ENCODE results near the gene ZSWIM4.
A peak's percentile ranks its signal among the peaks of the same experiment; 100 is the strongest.

ZSWIM4 gene

GRCh38 chr19:13839938-13840304 is 44.7 kb downstream of the ZSWIM4 start:
- H3K4me1 ChIP-seq (ENCODE audit: control insufficient read depth in 5 of 5, insufficient read depth in 5 of 5, low read length in 5 of 5), result peaks cover 4 to 75% (median 70%) of the 10 kb centered on the region in 5 donors
- H3K27ac ChIP-seq (ENCODE audit: low read depth, low read length), result peak overlapping the region; percentile 100
- no peaks in the 10 kb centered on the region for H3K9me3 ChIP-seq (ENCODE audit: control insufficient read depth in 5 of 5, low read length in 5 of 5)
- H3K4me3 ChIP-seq (ENCODE audit: low read depth in 1 of 5, low read length in 5 of 5), result peak overlapping the region; percentile 73 to 100 (median 98)
- H3K9ac ChIP-seq (ENCODE audit: low read length in 5 of 5), result peak overlapping the region; percentile 75 to 100 (median 95)
- H3K27me3 ChIP-seq (ENCODE audit: control insufficient read depth in 5 of 5, insufficient read depth in 4 of 5, low read length in 5 of 5), result no peaks in the 10 kb centered on the region
- peaks cover 0 to 50% (median 20%) of the 10 kb centered on the region in 5 donors for H3K36me3 ChIP-seq (ENCODE audit: control insufficient read depth in 5 of 5, insufficient read depth in 5 of 5, low read length in 5 of 5)

- Histone ChIP-seq H3K9me3 (ENCODE audit: control insufficient read depth in 5 of 5, low read length in 5 of 5) (no peaks in the 10 kb centered on the region), H3K4me1 (ENCODE audit: control insufficient read depth in 5 of 5, insufficient read depth in 5 of 5, low read length in 5 of 5) (peaks cover 4 to 75% (median 69%) of the 10 kb centered on the region in 5 donors), H3K9ac (ENCODE audit: low read length in 5 of 5) (peak overlapping the region; percentile 75 to 100 (median 95))
Observed at GRCh38 chr19:13840305-13841085, 45.3 kb downstream of the ZSWIM4 start.

DNA sequence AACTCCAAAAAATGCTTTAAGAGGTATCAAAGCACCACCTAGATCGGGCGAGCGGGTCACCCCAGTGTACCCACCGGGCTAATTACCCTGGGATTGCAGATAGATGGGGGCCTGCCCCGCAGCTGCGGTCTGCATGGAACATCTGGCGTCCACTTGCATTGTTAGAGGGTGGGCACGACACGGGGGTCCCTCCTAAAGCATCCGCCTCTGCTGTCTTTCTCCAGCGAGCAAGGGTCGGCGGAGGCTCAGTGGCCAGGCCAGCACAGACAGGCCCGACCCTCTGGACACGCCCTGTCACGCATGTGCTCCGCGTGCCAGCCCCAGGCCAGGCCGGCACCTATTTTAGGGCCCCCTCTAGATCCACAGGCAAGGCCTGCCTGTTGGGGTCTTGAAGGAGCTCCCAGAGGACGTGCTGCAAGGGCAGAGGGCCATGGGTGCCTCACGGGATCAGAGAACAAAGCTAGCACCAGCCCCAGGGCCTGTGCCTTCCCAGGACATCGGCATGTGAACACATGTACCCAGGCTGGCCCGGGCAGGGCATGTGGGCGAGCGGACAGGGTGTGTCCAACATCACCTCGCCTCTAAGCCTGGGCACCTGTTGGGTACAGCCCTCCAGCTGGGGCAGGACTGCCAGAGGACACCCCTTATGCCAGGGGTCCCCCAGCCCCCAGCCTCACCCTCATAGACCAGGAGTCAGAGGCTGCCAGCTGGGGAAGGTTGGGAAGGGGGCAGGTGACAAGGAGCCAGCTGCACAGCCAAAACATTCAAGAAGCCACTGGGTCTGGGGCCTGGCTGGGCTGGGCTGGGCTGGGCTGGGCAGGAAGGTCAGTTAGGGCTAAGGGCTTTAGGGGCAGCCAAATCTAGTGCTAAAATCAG is 46.1 kb downstream of the ZSWIM4 start:
- H3K27me3 ChIP-seq (ENCODE audit: control insufficient read depth in 5 of 5, insufficient read depth in 4 of 5, low read length in 5 of 5), result no peaks in the 10 kb centered on the region

More at GRCh38 chr19:13840305-13841085, 45.3 kb downstream of the ZSWIM4 start:
- peak overlapping the region; percentile 100 for H3K27ac ChIP-seq (ENCODE audit: low read depth, low read length)
- H3K27me3 ChIP-seq (ENCODE audit: control insufficient read depth in 5 of 5, insufficient read depth in 4 of 5, low read length in 5 of 5), result no peaks in the 10 kb centered on the region
- peak overlapping the region; percentile 73 to 100 (median 98) for H3K4me3 ChIP-seq (ENCODE audit: low read depth in 1 of 5, low read length in 5 of 5)
- peaks cover 0 to 47% (median 20%) of the 10 kb centered on the region in 5 donors for H3K36me3 ChIP-seq (ENCODE audit: control insufficient read depth in 5 of 5, insufficient read depth in 5 of 5, low read length in 5 of 5)

DNA sequence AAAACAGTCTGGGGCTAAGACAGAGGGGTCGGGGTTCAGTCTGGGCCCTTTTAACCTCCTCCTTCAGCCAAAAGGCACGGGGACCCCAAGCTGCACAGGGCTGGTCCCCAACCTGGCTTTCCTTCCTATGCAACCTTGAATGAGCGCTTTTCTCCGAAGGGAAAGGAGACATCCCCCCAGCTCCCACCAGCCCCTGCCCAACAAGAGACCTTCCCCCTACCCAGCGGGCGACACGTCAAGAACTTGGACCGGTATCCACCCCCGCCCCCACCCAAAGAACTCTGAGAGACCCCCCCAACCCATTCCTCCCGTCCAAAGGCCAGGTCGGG is 46.7 kb downstream of the ZSWIM4 start:
- Histone ChIP-seq H3K36me3 (ENCODE audit: control insufficient read depth in 5 of 5, insufficient read depth in 5 of 5, low read length in 5 of 5) (peaks cover 0 to 32% (median 5%) of the 10 kb centered on the region in 5 donors), H3K9ac (ENCODE audit: low read length in 5 of 5) (peak overlapping the region; percentile 75 to 100 (median 95)), H3K9me3 (ENCODE audit: control insufficient read depth in 5 of 5, low read length in 5 of 5) (no peaks in the 10 kb centered on the region), H3K27me3 (ENCODE audit: control insufficient read depth in 5 of 5, insufficient read depth in 4 of 5, low read length in 5 of 5) (no peaks in the 10 kb centered on the region), H3K4me1 (ENCODE audit: control insufficient read depth in 5 of 5, insufficient read depth in 5 of 5, low read length in 5 of 5) (peaks cover 5 to 73% (median 64%) of the 10 kb centered on the region in 5 donors), H3K4me3 (ENCODE audit: low read depth in 1 of 5, low read length in 5 of 5) (peak overlapping the region; percentile 73 to 100 (median 98)), H3K27ac (ENCODE audit: low read depth, low read length) (peak overlapping the region; percentile 100)

More for the DNA sequence above, 46.1 kb downstream of the ZSWIM4 start:
- Histone ChIP-seq H3K4me1 (ENCODE audit: control insufficient read depth in 5 of 5, insufficient read depth in 5 of 5, low read length in 5 of 5) (peaks cover 4 to 73% (median 64%) of the 10 kb centered on the region in 5 donors), H3K27ac (ENCODE audit: low read depth, low read length) (peak overlapping the region; percentile 100), H3K4me3 (ENCODE audit: low read depth in 1 of 5, low read length in 5 of 5) (peak overlapping the region; percentile 73 to 100 (median 98)), H3K9ac (ENCODE audit: low read length in 5 of 5) (peak overlapping the region; percentile 75 to 100 (median 95)), H3K36me3 (ENCODE audit: control insufficient read depth in 5 of 5, insufficient read depth in 5 of 5, low read length in 5 of 5) (peaks cover 0 to 38% (median 11%) of the 10 kb centered on the region in 5 donors), H3K9me3 (ENCODE audit: control insufficient read depth in 5 of 5, low read length in 5 of 5) (no peaks in the 10 kb centered on the region)

- Histone ChIP-seq H3K4me1 (ENCODE audit: control insufficient read depth in 5 of 5, insufficient read depth in 5 of 5, low read length in 5 of 5) (peaks cover 5 to 73% (median 60%) of the 10 kb centered on the region in 5 donors), H3K27me3 (ENCODE audit: control insufficient read depth in 5 of 5, insufficient read depth in 4 of 5, low read length in 5 of 5) (no peaks in the 10 kb centered on the region), H3K36me3 (ENCODE audit: control insufficient read depth in 5 of 5, insufficient read depth in 5 of 5, low read length in 5 of 5) (peaks cover 0 to 27% (median 3%) of the 10 kb centered on the region in 5 donors), H3K4me3 (ENCODE audit: low read depth in 1 of 5, low read length in 5 of 5) (peak overlapping the region; percentile 73 to 100 (median 98)), H3K27ac (ENCODE audit: low read depth, low read length) (peak overlapping the region; percentile 100), H3K9ac (ENCODE audit: low read length in 5 of 5) (peak overlapping the region; percentile 84 to 100 (median 97)), H3K9me3 (ENCODE audit: control insufficient read depth in 5 of 5, low read length in 5 of 5) (no peaks in the 10 kb centered on the region)
Observed at GRCh38 chr19:13842291-13843103, 47.3 kb downstream of the ZSWIM4 start.

DNA sequence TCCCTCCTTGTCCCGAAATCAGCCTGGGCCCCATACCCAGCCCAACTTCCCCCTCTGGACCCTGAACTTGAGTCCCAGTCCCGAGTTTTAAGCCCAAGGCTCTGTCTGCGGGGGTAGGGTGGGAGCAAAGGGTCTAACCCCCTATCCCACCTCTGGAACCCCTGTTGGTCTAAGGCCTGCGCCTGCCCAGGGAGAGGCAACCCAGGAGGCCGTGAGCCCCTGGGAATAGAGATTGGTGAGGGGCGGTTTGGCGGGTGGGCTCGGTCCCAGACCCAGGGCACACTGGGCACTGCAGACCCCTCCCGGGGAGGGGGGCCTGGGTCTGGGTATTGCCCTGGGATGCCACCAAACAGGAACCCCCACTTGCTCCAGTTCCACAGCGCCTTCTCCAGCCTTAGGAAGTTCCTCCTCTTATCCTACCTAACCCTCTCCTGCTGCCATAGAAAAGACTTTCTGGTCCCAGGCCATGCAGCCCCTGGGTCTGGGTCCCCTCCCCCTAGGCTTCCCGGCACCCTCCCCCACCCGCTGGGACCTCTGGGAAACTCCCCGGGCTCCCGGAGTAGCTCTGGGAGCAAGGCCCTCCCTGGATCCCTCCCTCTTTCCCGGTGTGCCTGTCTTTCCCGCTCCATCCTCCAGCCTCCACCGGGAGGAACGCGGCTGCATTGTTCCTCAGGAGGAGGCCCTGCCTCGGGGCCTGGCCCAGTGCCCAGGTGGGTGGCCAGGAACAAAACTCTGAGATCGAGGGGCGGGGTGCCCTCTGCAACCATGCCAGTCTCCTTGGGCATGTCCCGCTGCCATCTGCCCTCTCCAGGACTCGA is 48.1 kb downstream of the ZSWIM4 start:
- no peaks in the 10 kb centered on the region for H3K27me3 ChIP-seq (ENCODE audit: control insufficient read depth in 5 of 5, insufficient read depth in 4 of 5, low read length in 5 of 5)
- H3K27ac ChIP-seq (ENCODE audit: low read depth, low read length), result peak overlapping the region; percentile 100
- H3K36me3 ChIP-seq (ENCODE audit: control insufficient read depth in 5 of 5, insufficient read depth in 5 of 5, low read length in 5 of 5), result peaks cover 0 to 23% (median 3%) of the 10 kb centered on the region in 5 donors
- H3K4me3 ChIP-seq (ENCODE audit: low read depth in 1 of 5, low read length in 5 of 5), result peak overlapping the region; percentile 62 to 79 (median 72)
- H3K4me1 ChIP-seq (ENCODE audit: control insufficient read depth in 5 of 5, insufficient read depth in 5 of 5, low read length in 5 of 5), result peaks cover 5 to 73% (median 60%) of the 10 kb centered on the region in 5 donors
- no peaks in the 10 kb centered on the region for H3K9me3 ChIP-seq (ENCODE audit: control insufficient read depth in 5 of 5, low read length in 5 of 5)
- H3K9ac ChIP-seq (ENCODE audit: low read length in 5 of 5), result peak overlapping the region; percentile 48 to 97 (median 80)

DNA sequence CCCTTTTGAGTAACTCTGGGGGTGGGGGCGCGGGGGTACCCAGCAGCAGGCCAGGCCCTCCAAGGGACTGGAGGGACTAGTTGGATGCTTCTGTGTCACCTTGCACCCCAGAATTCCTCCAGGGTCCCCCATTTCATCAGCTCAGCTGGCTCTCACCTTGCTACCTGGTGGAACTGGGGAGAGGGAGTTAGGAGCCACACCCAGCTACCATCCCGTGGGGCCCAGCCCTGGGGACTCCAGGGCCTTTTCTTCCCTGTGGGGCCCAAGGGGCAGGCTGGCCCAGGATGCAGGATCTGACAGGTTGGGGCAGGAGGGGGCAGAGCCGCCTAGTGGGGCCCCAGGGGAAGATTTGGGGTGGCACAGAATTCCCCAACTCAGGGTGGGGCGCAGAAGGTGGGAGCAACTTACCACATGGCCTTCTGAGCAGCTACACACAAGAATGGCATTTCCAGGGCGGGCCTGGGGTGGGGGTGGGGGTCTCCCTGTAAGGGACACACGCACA is 48.9 kb downstream of the ZSWIM4 start:
- H3K9ac ChIP-seq (ENCODE audit: low read length in 5 of 5), result peak overlapping the region in 2 of 5 donors; percentile 56 to 97
- no peaks in the 10 kb centered on the region for H3K27me3 ChIP-seq (ENCODE audit: control insufficient read depth in 5 of 5, insufficient read depth in 4 of 5, low read length in 5 of 5)
- H3K4me3 ChIP-seq (ENCODE audit: low read depth in 1 of 5, low read length in 5 of 5), result peak overlapping the region in 2 of 5 donors; percentile 62 to 72
- H3K27ac ChIP-seq (ENCODE audit: low read depth, low read length), result peak overlapping the region; percentile 100
- H3K4me1 ChIP-seq (ENCODE audit: control insufficient read depth in 5 of 5, insufficient read depth in 5 of 5, low read length in 5 of 5), result peaks cover 9 to 69% (median 58%) of the 10 kb centered on the region in 5 donors
- H3K36me3 ChIP-seq (ENCODE audit: control insufficient read depth in 5 of 5, insufficient read depth in 5 of 5, low read length in 5 of 5), result peaks cover 0 to 15% (median 0%) of the 10 kb centered on the region in 5 donors
- no peaks in the 10 kb centered on the region for H3K9me3 ChIP-seq (ENCODE audit: control insufficient read depth in 5 of 5, low read length in 5 of 5)

GRCh38 chr19:13846557-13847406 is 51.5 kb downstream of the ZSWIM4 start:
- Histone ChIP-seq H3K4me3 (ENCODE audit: low read depth in 1 of 5, low read length in 5 of 5) (peak overlapping the region; percentile 36 to 70 (median 48)), H3K9me3 (ENCODE audit: control insufficient read depth in 5 of 5, low read length in 5 of 5) (no peaks in the 10 kb centered on the region), H3K27me3 (ENCODE audit: control insufficient read depth in 5 of 5, insufficient read depth in 4 of 5, low read length in 5 of 5) (no peaks in the 10 kb centered on the region), H3K36me3 (ENCODE audit: control insufficient read depth in 5 of 5, insufficient read depth in 5 of 5, low read length in 5 of 5) (no peaks in the 10 kb centered on the region), H3K4me1 (ENCODE audit: control insufficient read depth in 5 of 5, insufficient read depth in 5 of 5, low read length in 5 of 5) (peaks cover 20 to 66% (median 60%) of the 10 kb centered on the region in 5 donors), H3K27ac (ENCODE audit: low read depth, low read length) (peak overlapping the region; percentile 98), H3K9ac (ENCODE audit: low read length in 5 of 5) (peak overlapping the region; percentile 17 to 89 (median 82))

All from subcutaneous abdominal adipose tissue (tissue), 5 donors.